GM23338 (cell line): ENCODE data around the gene ARHGEF40. TPM values are rescaled to one million over a fixed set of nuclear protein-coding genes. Genes with fewer than 3 reads are reported as not detected.

Experiments
- ATAC-seq: fragments of 200-7000 bp; cut with Tn5 transposase; 3 replicates; pipeline ENCODE4 v1.9.1; 2020
- DNase-seq: peaks from one replicate; pipeline ENCODE4 v3.0.0-alpha.2; 2015; ENCODE audit warnings: low spot score
- H2AFZ ChIP-seq: fragments of 200-600 bp; sonication (generic); 2 replicates; pipeline ENCODE4 v1.8.0; 2016; ENCODE audit warnings: antibody characterized with exemption, mild to moderate bottlenecking, moderate library complexity
- H3F3A ChIP-seq: fragments of 200-600 bp; sonication (generic); replicated peaks from 2 replicates; pipeline ENCODE4 v1.8.0; 2017; ENCODE audit warnings: antibody characterized with exemption, mixed run types, low read depth
- H3K27ac ChIP-seq: fragments of 200-600 bp; sonication (generic); 2 replicates; pipeline ENCODE4 v1.6.1; 2016; ENCODE audit warnings: low read depth
- H3K27me3 ChIP-seq: fragments of 200-600 bp; sonication (generic); 2 replicates; pipeline ENCODE4 v1.8.0; 2016; ENCODE audit warnings: mild to moderate bottlenecking, mixed run types, moderate library complexity; ENCODE audit not compliant: insufficient read depth
- H3K36me3 ChIP-seq: fragments of 200-600 bp; sonication (generic); 2 replicates; pipeline ENCODE4 v1.8.0; 2016; ENCODE audit warnings: mild to moderate bottlenecking; ENCODE audit not compliant: insufficient read depth
- H3K4me1 ChIP-seq: fragments of 200-600 bp; sonication (generic); 2 replicates; pipeline ENCODE4 v1.8.0; 2016; ENCODE audit warnings: mild to moderate bottlenecking, moderate library complexity; ENCODE audit not compliant: insufficient read depth
- H3K4me2 ChIP-seq: fragments of 200-600 bp; sonication (generic); 2 replicates; pipeline ENCODE4 v1.7.1; 2017; ENCODE audit warnings: mixed run types
- H3K4me3 ChIP-seq: fragments of 200-600 bp; sonication (generic); 2 replicates; pipeline ENCODE4 v1.6.1; 2016; ENCODE audit warnings: mixed run types
- H3K79me2 ChIP-seq: fragments of 200-600 bp; sonication (generic); replicated peaks from 2 replicates; pipeline ENCODE4 v1.8.0; 2017; ENCODE audit warnings: mild to moderate bottlenecking; ENCODE audit not compliant: insufficient read depth
- H3K9me2 ChIP-seq: fragments of 200-600 bp; sonication (generic); 2 replicates; pipeline ENCODE4 v1.8.0; 2017; ENCODE audit not compliant: insufficient read depth
- H4K20me1 ChIP-seq: fragments of 200-600 bp; sonication (generic); replicated peaks from 2 replicates; pipeline ENCODE4 v1.8.0; 2017; ENCODE audit warnings: mild to moderate bottlenecking; ENCODE audit not compliant: insufficient read depth
- H3K27ac Mint-ChIP-seq: 2 replicates; pipeline ENCODE4 v1.8.0; 2020; ENCODE audit warnings: inconsistent platforms, mild to moderate bottlenecking, moderate library complexity, mixed read lengths
- H3K27me3 Mint-ChIP-seq: 3 replicates; pipeline ENCODE4 v1.8.0; 2022; ENCODE audit warnings: low read depth, mild to moderate bottlenecking, moderate library complexity, mixed read lengths, inconsistent platforms; ENCODE audit not compliant: insufficient read depth, poor library complexity
- H3K36me3 Mint-ChIP-seq: 3 replicates; pipeline ENCODE4 v1.8.0; 2021; ENCODE audit warnings: low read depth, mild to moderate bottlenecking, inconsistent platforms, moderate library complexity, mixed read lengths
- H3K4me1 Mint-ChIP-seq: 3 replicates; pipeline ENCODE4 v1.8.0; 2020; ENCODE audit warnings: mild to moderate bottlenecking, inconsistent platforms, mixed read lengths
- H3K4me3 Mint-ChIP-seq: 3 replicates; pipeline ENCODE4 v1.8.0; 2021; ENCODE audit warnings: moderate library complexity, mild to moderate bottlenecking, inconsistent platforms, mixed read lengths
- H3K9me3 Mint-ChIP-seq: 3 replicates; pipeline ENCODE4 v1.8.0; 2020; ENCODE audit warnings: moderate library complexity, mild to moderate bottlenecking, inconsistent platforms, mixed read lengths
- CREB1 ChIP-seq: fragments of 250-450 bp; sonication (Bioruptor Pico); IDR thresholded peaks from 2 replicates; pipeline ENCODE4 v1.5.0; 2020; ENCODE audit warnings: low read depth, mild to moderate bottlenecking, moderate library complexity
- CTCF ChIP-seq, 2 experiments: fragments of 200-600 bp in 1 of 2; sonication (generic) in 1 of 2; conservative IDR thresholded peaks; 2 replicates each; pipeline versions ENCODE4 v1.5.1 to v1.6.1; 2016 to 2017; ENCODE audit warnings: antibody characterized with exemption in 2 of 2, low read depth in 2 of 2, mild to moderate bottlenecking in 2 of 2, moderate library complexity in 1 of 2
- ETS1 ChIP-seq: IDR thresholded peaks from 2 replicates; pipeline ENCODE4 v1.6.1; 2016; ENCODE audit warnings: antibody characterized with exemption
- EZH2 ChIP-seq: fragments of 200-600 bp; sonication (generic); IDR thresholded peaks from one replicate; pipeline ENCODE4 v1.8.0; 2017; ENCODE audit warnings: antibody characterized with exemption, mild to moderate bottlenecking, low read depth; ENCODE audit not compliant: unreplicated experiment
- EZH2phosphoT487 ChIP-seq: fragments of 200-600 bp; sonication (generic); IDR thresholded peaks from one replicate; pipeline ENCODE4 v1.8.1; 2018; ENCODE audit warnings: antibody characterized with exemption; ENCODE audit not compliant: unreplicated experiment
- JUNB ChIP-seq: IDR thresholded peaks from one replicate; pipeline ENCODE4 v1.6.1; 2016; ENCODE audit warnings: antibody characterized with exemption; ENCODE audit not compliant: unreplicated experiment
- NANOG ChIP-seq: IDR thresholded peaks from 2 replicates; pipeline ENCODE4 v1.6.1; 2016; ENCODE audit warnings: antibody characterized with exemption, borderline replicate concordance
- POLR2AphosphoS5 ChIP-seq: IDR thresholded peaks from 2 replicates; pipeline ENCODE4 v1.6.1; 2016; ENCODE audit warnings: antibody characterized with exemption, low read depth
- REST ChIP-seq: IDR thresholded peaks from one replicate; pipeline ENCODE4 v1.6.1; 2018; ENCODE audit warnings: antibody characterized with exemption; ENCODE audit not compliant: unreplicated experiment
- STAT1 ChIP-seq: IDR thresholded peaks from one replicate; pipeline ENCODE4 v1.6.1; 2016; ENCODE audit warnings: antibody characterized with exemption; ENCODE audit not compliant: unreplicated experiment
- ZNF114 ChIP-seq: fragments of 250-450 bp; sonication (Bioruptor Pico); IDR thresholded peaks from 2 replicates; pipeline ENCODE4 v1.5.0; 2020; ENCODE audit warnings: mild to moderate bottlenecking, moderate library complexity
- ZNF331 ChIP-seq: fragments of 250-450 bp; sonication (Bioruptor Pico); IDR thresholded peaks from 2 replicates; pipeline ENCODE4 v1.5.0; 2020; ENCODE audit warnings: low read depth, mild to moderate bottlenecking, moderate library complexity
- ZNF462 ChIP-seq: fragments of 250-450 bp; sonication (Bioruptor Pico); IDR thresholded peaks from 2 replicates; pipeline ENCODE4 v1.5.0; 2020; ENCODE audit warnings: mild to moderate bottlenecking, moderate library complexity
- polyA plus RNA-seq: library from polyadenylated mRNA; unstranded; fragments of >200 nt; fragmentation: Nextera tagmentation; extraction: Ambion mirVana; gene quantifications from 2 replicates; pipeline ENCODE4 v1.2.1, GENCODE V29; 2016
- total RNA-seq: library from RNA; depleted of rRNA; stranded (reverse); fragments of >200 nt; shearing (Covaris generic); gene quantifications from 2 replicates; pipeline ENCODE4 v1.2.3, GENCODE V29; 2014

ARHGEF40 gene
- total and polyA plus RNA-seq, 2 experiments from 2014 or later = 17.7 to 44.6 TPM

GRCh38 chr14:21099596-21099985 lies 29.5 kb downstream of the ARHGEF40 start:
- Mint-ChIP-seq H3K27ac (peak overlapping the region; percentile 89), H3K4me1 (peaks cover 71% of the 10 kb centered on the region)
- H3K4me3 ChIP-seq = peak overlapping the region; percentile 61

More at GRCh38 chr14:21099596-21099985, 29.5 kb downstream of the ARHGEF40 start:
- Histone ChIP-seq H3K4me2 (peak overlapping the region; percentile 78), H3K4me1 (peaks cover 50% of the 10 kb centered on the region), H3K79me2 (peaks cover 44% of the 10 kb centered on the region), H3K36me3 (no peaks in the 10 kb centered on the region), H3K27me3 (no peaks in the 10 kb centered on the region), H2AFZ (no peak overlapping the region), H3F3A (peaks cover 15% of the 10 kb centered on the region), H3K27ac (peak overlapping the region; percentile 87; the same call in 1 of the 2 replicates), H3K9me2 (no peaks in the 10 kb centered on the region), H4K20me1 (peaks cover 4% of the 10 kb centered on the region; the same call in 1 of the 2 replicates)
- ATAC-seq = no peak
- H3K27me3 Mint-ChIP-seq = peaks cover 19% of the 10 kb centered on the region
- H3K4me3 Mint-ChIP-seq = peak overlapping the region; percentile 84
- no peaks in the 10 kb centered on the region; the same call in 2 of the 3 replicates for H3K9me3 Mint-ChIP-seq
- no peak for DNase-seq
- TF ChIP-seq ZNF462 = no peak
- TF ChIP-seq ZNF114 (CRISPR knock-in tag) = no peak
- no peak for TF ChIP-seq STAT1
- TF ChIP-seq POLR2AphosphoS5 = no peak
- TF ChIP-seq ZNF331 = no peak
- no peak for TF ChIP-seq EZH2phosphoT487
- no peak for TF ChIP-seq JUNB
- TF ChIP-seq CREB1 (CRISPR knock-in tag) = no peak
- TF ChIP-seq REST = no peak
- TF ChIP-seq EZH2 = no peak
- no peak for TF ChIP-seq CTCF (conservative IDR thresholded peaks at IDR 0.05; ENCODE audit: low read depth in 2 of 2)
- TF ChIP-seq NANOG = no peak
- TF ChIP-seq ETS1 = no peak
- H3K36me3 Mint-ChIP-seq = no peaks in the 10 kb centered on the region; the same call in 2 of the 3 replicates
